ENCODE results near the gene CDKN3. TPM values are rescaled to one million over a fixed set of nuclear protein-coding genes. Genes with fewer than 3 reads are reported as not detected.

CDKN3 gene
- 6.5 and 94.5 TPM in 2 replicates for total RNA-seq

GRCh38 chr14:54396493-54397335, at the start of gene CDKN3:
CDKN3 (plus strand) TSS chr14:54397007; CDS start chr14:54397069, 62 bp downstream.

GRCh38 chr14:54440873-54441868, 44.4 kb downstream of the CDKN3 start, which contains the start of gene CNIH1:
CNIH1 (minus strand) TSS chr14:54441374; CDS start chr14:54441327, 47 bp downstream.

Other genes starting within 250 kb of the CDKN3 start
- 184 and 243 TPM in 2 replicates for gene CNIH1, start 44.4 kb downstream of the CDKN3 start, total RNA-seq
- 31.6 and 36.0 TPM in 2 replicates for gene GMFB, start 92.0 kb downstream of the CDKN3 start, total RNA-seq
- 8.6 and 9.5 TPM in 2 replicates for gene CGRRF1, start 112.9 kb downstream of the CDKN3 start, total RNA-seq
- 22.0 and 41.6 TPM in 2 replicates for gene SAMD4A, start 170.1 kb downstream of the CDKN3 start, total RNA-seq

All from mesangial cell (primary cell).